Activated effector memory CD4-positive, alpha-beta T cell treated with anti-CD3 and anti-CD28 coated beads, Interleukin-2, amount 50 U/mL, for 16 hours (primary cell): Measurements from ENCODE around the gene NAA35.
"Not testable (repeated sequence)": the region's sequence is repeated elsewhere in the genome, so short reads cannot be mapped to it uniquely, and the experiment has no call there.

Source experiments
- DNase-seq: peaks from one replicate; pipeline ENCODE4 v3.0.0-alpha.2; 2020

The NAA35 gene

GRCh38 chr9:86035827-86036440 is 95.0 kb downstream of the NAA35 start:
- DNase-seq, result no peak

GRCh38 chr9:86036555-86036954 is 95.6 kb downstream of the NAA35 start:
- no peak for DNase-seq

DNA sequence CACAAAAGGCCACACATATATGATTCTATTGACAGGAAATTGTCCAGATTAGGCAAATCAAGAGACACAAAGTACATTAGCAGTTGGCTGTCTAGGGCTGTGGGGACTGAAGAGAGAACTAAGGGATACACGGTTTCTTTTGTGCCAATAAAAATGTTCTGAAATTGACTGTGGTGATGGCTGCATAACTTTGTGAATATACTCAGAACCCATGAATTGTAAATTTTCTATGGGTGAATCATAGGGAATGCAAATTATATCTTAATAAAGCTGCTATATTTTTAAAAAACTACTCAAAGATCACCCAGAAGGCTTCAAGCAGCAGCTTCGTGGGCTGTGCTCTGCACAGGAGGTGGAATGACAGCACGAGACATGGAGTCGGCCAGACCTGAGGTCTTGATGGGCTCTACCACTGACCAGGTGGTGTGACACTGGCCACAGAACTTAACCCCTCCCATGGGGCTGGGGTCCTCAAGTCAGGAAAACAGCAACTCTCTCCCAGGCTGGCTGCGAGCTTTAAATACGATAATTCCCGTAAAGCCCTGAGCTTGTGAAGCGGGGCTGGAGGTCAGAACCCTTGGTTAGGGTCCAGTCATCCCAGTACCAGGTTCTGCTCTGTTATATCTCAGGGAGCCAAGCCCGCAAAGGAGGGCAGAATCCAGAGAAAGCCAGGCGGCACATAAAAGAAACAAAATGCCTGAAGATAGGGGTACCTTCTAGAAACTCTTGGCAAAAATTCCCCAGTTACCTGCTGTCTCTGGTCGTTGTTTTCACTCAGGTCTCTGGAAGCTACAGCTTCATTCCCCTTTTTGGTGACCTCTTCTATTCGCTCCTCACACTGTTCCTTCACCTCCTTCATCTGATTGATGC is 99.3 kb downstream of the NAA35 start:
- no peak for DNase-seq

DNA sequence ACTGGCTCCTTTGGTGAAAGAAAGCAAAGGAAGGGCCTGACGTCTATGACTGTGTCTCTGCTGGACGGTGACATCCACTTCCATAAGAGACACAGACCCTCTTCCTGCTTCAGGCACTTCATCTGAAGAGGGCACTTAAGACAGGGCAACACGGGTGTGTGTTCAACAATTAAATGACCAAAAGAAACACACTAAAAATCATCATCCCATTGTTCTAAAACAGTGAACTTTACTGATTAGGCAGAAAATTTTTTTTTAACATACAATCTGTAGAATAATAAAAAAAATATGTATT is 99.9 kb downstream of the NAA35 start:
- no peak for DNase-seq

GRCh38 chr9:86041311-86041741 is 100.4 kb downstream of the NAA35 start:
- DNase-seq, result no peak

- no peak for DNase-seq
Observed at GRCh38 chr9:86042199-86042978, 101.4 kb downstream of the NAA35 start.

DNA sequence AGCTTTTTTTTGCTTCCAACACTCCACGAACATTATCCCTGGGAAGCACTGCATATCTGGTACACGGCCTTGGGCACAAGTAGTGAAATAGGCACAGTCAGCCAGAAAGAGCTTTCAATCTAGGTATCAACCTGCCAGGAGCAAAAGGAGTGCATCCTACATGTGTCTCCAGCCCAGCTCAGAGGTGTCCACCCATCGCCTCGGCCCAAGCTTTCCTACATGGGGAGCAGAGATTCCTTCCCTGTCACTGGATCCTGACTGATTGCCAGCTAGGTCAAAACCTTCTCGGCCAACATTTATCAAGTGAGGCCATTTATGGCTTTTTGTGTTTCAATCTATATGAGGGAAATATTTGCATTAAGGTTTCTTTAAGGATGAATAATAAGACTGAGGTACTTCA is 102.6 kb downstream of the NAA35 start:
- no peak for DNase-seq

DNA sequence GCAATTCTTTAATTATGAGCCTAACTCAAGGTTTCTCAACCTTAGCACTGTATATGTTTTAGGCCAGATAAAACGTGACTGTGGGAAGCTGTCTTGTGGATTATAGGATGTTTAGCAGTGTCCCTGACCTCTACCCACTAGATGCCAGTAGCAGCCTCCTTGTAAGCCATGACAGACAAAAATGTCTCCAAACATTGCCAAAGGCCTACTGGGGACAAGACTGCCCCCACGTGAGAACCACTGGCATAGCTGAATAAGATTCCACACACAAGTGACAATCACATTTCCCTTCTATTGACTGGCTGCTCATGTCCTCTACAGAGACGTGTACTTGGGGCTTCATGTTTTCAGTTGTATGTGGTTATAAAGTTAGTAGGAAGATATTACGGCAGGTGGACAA is 103.1 kb downstream of the NAA35 start:
- no peak for DNase-seq

GRCh38 chr9:86045654-86046053 is 104.7 kb downstream of the NAA35 start:
- no peak for DNase-seq

- no peak for DNase-seq
Observed at GRCh38 chr9:86046071-86046636, 105.2 kb downstream of the NAA35 start.

GRCh38 chr9:86046930-86047341 is 106.0 kb downstream of the NAA35 start:
- DNase-seq, result no peak

DNA sequence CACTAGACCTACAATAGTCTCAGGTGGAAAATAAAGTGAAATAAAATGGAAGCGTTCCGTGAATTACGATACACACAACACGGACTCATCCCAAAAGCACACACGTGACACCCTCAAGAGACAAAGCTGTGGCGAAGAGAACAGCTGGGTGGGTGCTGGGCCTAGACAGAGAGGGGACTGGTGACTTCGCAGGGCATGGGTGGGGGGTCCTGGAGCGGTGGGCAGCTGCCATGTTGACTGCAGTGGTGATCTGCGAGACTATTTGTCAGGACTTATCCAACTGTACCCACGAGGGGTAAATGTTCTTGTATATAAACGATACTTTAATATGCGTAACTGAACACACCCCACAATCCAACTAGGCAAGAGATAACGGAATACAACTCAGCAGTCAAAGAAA is 106.4 kb downstream of the NAA35 start:
- no peak for DNase-seq

DNA sequence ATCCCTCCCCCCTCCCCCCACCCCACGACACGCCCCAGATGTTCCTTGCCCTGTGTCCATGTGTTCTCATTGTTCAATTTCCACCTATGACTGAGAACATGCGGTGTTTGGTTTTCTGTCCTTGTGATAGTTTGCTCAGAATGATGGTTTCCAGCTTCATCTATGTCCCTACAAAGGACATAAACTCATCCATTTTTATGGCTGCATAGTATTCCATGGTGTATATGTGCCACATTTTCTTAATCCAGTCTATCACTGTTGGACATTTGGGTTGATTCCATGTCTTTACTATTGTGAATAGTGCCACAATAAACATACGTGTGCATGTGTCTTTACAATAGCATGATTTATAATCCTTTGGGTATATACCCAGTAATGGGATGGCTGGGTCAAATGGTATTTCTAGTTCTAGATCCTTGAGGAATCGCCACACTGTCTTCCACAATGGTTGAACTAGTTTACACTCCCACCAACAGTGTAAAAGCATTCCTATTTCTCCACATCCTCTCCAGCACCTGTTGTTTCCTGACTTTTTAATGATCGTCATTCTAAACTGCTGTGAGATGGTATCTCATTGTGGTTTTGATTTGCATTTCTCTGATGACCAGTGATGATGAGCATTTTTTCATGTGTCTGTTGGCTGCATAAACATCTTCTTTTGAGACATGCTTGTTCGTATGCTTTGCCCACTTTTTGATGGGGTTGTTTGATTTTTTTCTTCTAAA is 107.2 kb downstream of the NAA35 start:
- DNase-seq, result not testable (repeated sequence)

GRCh38 chr9:86052556-86053468 is 111.9 kb downstream of the NAA35 start:
- no peak for DNase-seq

DNA sequence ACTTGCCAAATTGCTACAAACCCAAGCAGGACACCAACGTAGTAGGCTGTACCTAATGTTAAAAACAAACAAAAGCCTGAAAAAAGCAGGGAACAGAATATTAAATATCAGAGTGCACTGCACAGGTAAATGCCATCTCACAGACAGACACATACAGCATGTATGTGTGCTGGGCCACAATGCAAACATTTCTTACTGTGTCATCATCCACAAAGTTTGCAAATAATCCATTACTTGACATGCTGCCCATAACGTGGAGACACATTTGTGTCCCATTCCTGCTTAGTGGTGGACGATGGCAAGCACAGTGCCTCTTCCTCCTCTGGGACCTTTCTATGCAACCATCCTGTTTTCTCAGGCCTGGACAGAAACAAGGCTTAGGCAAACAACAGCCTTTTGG is 113.7 kb downstream of the NAA35 start:
- no peak for DNase-seq

- DNase-seq, result no peak
Observed at GRCh38 chr9:86057491-86057890, 116.5 kb downstream of the NAA35 start.

DNA sequence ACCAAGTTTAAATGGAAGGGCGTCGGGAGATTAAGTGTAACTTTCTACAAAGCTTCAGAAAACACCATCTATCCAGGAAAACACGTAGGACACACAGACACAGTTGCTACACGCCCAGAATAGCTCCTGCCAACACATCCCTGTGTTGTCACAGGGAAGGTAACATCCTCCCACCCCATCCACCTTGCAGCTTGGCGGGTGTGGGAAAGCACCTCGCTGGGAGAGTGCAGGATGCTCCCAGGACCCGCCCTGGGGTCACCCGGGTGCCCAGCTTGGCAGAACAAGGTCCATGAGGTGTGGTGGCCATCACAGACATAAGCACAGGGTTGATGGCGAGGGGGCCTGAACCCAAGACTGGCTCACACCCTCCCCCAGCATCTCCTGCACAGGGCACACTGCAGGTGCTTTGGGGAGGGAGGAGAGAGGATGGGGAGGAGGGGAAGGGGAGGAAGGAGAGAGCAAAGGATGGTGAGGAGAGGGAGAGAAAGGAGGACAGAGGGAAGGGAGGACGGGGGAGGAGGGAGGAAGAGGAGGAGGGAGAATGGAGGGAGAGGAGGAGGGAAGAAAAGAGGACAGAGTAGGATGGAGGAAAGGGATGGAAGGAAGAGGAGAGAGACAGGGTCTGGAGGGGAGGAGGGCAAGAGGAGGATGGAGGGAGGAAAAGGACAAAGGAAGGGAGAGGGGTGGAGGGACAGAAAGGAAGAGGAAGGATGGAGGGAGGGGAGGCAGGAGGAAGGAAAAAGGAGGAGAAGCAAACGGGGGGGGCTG is 121.2 kb downstream of the NAA35 start:
- DNase-seq, result no peak

- no peak for DNase-seq
Observed at GRCh38 chr9:86062845-86063693, 122.1 kb downstream of the NAA35 start.

GRCh38 chr9:86064220-86064619 is 123.3 kb downstream of the NAA35 start:
- DNase-seq, result no peak
